Astrocyte (in vitro differentiated cells and primary cell): ENCODE results near the gene FAM13C. TPM values are rescaled to one million over a fixed set of nuclear protein-coding genes. Genes with fewer than 3 reads are reported as not detected.

ENCODE experiments used
- DNase-seq: peaks from one replicate; pipeline ENCODE4 v3.0.0-alpha.2; 2010; ENCODE audit warnings: low read depth
- FAIRE-seq: peaks from 2 replicates; lab custom pipeline; 2011; peaks lifted over from hg19 to GRCh38; lab: Jason Lieb, UNC
- H2AFZ ChIP-seq: 2 replicates; pipeline ENCODE4 v1.6.0; 2012; ENCODE audit warnings: low read depth, low read length, inconsistent platforms
- H3K27ac ChIP-seq: 2 replicates; pipeline ENCODE4 v1.5.1; 2011; ENCODE audit warnings: low read depth, low read length, inconsistent platforms
- H3K27me3 ChIP-seq: 2 replicates; pipeline ENCODE4 v1.6.0; 2011; ENCODE audit warnings: low read length, inconsistent platforms; ENCODE audit not compliant: insufficient read depth
- H3K36me3 ChIP-seq: 2 replicates; pipeline ENCODE4 v1.5.1; 2011; ENCODE audit warnings: low read length, inconsistent platforms; ENCODE audit not compliant: insufficient read depth
- H3K4me1 ChIP-seq: 2 replicates; pipeline ENCODE4 v1.5.1; 2011; ENCODE audit warnings: low read length, inconsistent platforms; ENCODE audit not compliant: insufficient read depth
- H3K4me2 ChIP-seq: 2 replicates; pipeline ENCODE4 v1.6.0; 2012; ENCODE audit warnings: low read length, inconsistent platforms
- H3K4me3 ChIP-seq: 2 replicates; pipeline ENCODE4 v1.5.1; 2011; ENCODE audit warnings: low read depth, mild to moderate bottlenecking, low read length, inconsistent platforms; ENCODE audit not compliant: insufficient read depth
- H3K79me2 ChIP-seq: 2 replicates; pipeline ENCODE4 v1.6.0; 2012; ENCODE audit warnings: mild to moderate bottlenecking, low read length, inconsistent platforms; ENCODE audit not compliant: insufficient read depth
- H3K9ac ChIP-seq: 2 replicates; pipeline ENCODE4 v1.6.0; 2012; ENCODE audit warnings: mild to moderate bottlenecking, low read length, inconsistent platforms
- H3K9me3 ChIP-seq: 2 replicates; pipeline ENCODE4 v1.5.1; 2012; ENCODE audit warnings: low read depth, mild to moderate bottlenecking, low read length, inconsistent platforms; ENCODE audit not compliant: insufficient read depth
- H4K20me1 ChIP-seq: 2 replicates; pipeline ENCODE4 v1.6.0; 2012; ENCODE audit warnings: low read length, inconsistent platforms; ENCODE audit not compliant: insufficient read depth
- H3K27ac Mint-ChIP-seq: one replicate; pipeline ENCODE4 v1.8.0; 2021; ENCODE audit warnings: mild to moderate bottlenecking, mixed read lengths; ENCODE audit not compliant: unreplicated experiment
- H3K27me3 Mint-ChIP-seq: one replicate; pipeline ENCODE4 v1.8.0; 2021; ENCODE audit warnings: low read depth, mixed read lengths; ENCODE audit not compliant: unreplicated experiment
- H3K36me3 Mint-ChIP-seq: one replicate; pipeline ENCODE4 v1.8.0; 2021; ENCODE audit warnings: low read depth, mixed read lengths; ENCODE audit not compliant: unreplicated experiment
- H3K4me1 Mint-ChIP-seq: one replicate; pipeline ENCODE4 v1.8.0; 2021; ENCODE audit warnings: low read depth, mixed read lengths; ENCODE audit not compliant: unreplicated experiment
- H3K4me3 Mint-ChIP-seq: one replicate; pipeline ENCODE4 v1.8.0; 2021; ENCODE audit warnings: mild to moderate bottlenecking, moderate library complexity, mixed read lengths; ENCODE audit not compliant: unreplicated experiment
- H3K9me3 Mint-ChIP-seq: one replicate; pipeline ENCODE4 v1.8.0; 2021; ENCODE audit warnings: mild to moderate bottlenecking, mixed read lengths; ENCODE audit not compliant: unreplicated experiment
- EZH2 ChIP-seq: IDR thresholded peaks from 2 replicates; pipeline ENCODE4 v1.6.1; 2012; ENCODE audit warnings: mild to moderate bottlenecking, low read length, inconsistent platforms; ENCODE audit not compliant: insufficient read depth
- total RNA-seq: library from RNA; stranded (reverse); gene quantifications from 2 replicates; pipeline ENCODE4 v1.2.1, GENCODE V29; 2021
- TF ChIP-seq, protein P1 (sequence below): IDR thresholded peaks from 2 replicates; pipeline ENCODE4 v1.5.1; 2011; ENCODE audit warnings: low read depth, mild to moderate bottlenecking, inconsistent platforms, low read length, moderate library complexity; ENCODE audit not compliant: insufficient read depth

FAM13C gene
- total RNA-seq, 1 donor from 2014 or later: 8.7 TPM

DNA sequence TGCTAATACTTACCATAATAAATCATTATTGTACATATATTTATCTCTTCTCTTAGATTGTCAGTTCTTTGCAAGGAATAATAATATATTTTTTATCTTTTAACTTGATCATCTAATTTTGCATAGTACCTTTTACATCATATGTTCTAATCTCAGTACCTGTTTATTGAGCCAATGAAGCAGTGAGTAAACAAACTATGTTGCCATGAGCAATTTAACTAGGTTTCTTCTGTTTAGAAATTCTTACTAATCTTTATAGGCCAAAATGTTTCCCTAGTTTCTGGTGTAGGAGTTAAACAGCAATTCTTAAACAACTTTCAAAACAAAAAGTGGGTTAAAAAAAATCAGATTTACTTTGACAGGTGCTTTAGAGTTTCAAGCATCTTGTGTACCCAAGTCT, 124.6 kb downstream of the FAM13C start:
- H3K4me3 Mint-ChIP-seq: no peak overlapping the region
- H3K27ac ChIP-seq: no peak overlapping the region
- H4K20me1 ChIP-seq: no peaks in the 10 kb centered on the region
- no peak overlapping the region for H3K9ac ChIP-seq
- FAIRE-seq: no peak
- no peaks in the 10 kb centered on the region for H3K4me1 Mint-ChIP-seq
- no peaks in the 10 kb centered on the region for H3K27me3 ChIP-seq
- H3K36me3 Mint-ChIP-seq: no peaks in the 10 kb centered on the region
- no peaks in the 10 kb centered on the region for H3K36me3 ChIP-seq
- no peaks in the 10 kb centered on the region for H3K27me3 Mint-ChIP-seq
- no peak overlapping the region for H3K4me2 ChIP-seq
- no peak for DNase-seq
- no peak for TF ChIP-seq EZH2
- TF ChIP-seq, protein P1, sequence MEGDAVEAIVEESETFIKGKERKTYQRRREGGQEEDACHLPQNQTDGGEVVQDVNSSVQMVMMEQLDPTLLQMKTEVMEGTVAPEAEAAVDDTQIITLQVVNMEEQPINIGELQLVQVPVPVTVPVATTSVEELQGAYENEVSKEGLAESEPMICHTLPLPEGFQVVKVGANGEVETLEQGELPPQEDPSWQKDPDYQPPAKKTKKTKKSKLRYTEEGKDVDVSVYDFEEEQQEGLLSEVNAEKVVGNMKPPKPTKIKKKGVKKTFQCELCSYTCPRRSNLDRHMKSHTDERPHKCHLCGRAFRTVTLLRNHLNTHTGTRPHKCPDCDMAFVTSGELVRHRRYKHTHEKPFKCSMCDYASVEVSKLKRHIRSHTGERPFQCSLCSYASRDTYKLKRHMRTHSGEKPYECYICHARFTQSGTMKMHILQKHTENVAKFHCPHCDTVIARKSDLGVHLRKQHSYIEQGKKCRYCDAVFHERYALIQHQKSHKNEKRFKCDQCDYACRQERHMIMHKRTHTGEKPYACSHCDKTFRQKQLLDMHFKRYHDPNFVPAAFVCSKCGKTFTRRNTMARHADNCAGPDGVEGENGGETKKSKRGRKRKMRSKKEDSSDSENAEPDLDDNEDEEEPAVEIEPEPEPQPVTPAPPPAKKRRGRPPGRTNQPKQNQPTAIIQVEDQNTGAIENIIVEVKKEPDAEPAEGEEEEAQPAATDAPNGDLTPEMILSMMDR: no peak
- H2AFZ ChIP-seq: no peak overlapping the region
- H3K4me3 ChIP-seq: no peak overlapping the region
- no peak overlapping the region for H3K27ac Mint-ChIP-seq
- no peaks in the 10 kb centered on the region for H3K9me3 Mint-ChIP-seq
- H3K9me3 ChIP-seq: no peaks in the 10 kb centered on the region
- no peaks in the 10 kb centered on the region for H3K79me2 ChIP-seq
- H3K4me1 ChIP-seq: no peaks in the 10 kb centered on the region

DNA sequence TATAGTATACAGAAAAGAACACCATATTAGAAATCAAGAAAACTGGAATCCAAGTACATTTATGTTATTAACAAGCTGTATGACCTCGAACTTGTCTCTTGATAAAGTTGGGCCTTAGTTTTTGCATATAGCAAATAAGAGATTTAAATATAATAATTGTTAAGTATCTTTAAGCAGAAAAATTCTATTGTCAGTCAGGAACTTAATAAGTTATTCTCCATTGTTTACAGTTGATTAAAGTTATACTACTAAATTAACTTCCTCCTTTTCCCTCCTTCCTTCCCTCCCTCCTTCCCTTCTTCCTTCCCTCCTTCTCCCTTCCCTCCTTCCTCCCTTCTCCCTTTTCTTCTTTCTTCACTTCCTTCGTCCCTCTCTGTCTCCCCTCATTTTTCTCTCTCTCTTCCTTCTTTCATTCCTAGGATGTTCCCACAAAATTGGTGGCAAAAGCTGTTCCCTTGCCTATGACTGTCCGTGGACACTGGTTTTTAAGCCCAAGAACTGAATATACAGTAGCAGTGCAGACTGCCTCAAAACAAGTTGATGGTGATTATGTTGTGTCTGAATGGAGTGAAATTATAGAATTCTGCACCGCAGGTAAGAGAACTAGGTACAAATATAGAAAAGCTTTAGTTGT, 126.2 kb downstream of the FAM13C start:
- H3K9ac ChIP-seq: no peak overlapping the region
- H3K27ac ChIP-seq: no peak overlapping the region
- H3K4me1 Mint-ChIP-seq: no peaks in the 10 kb centered on the region
- DNase-seq (no peak), FAIRE-seq (no peak)
- H3K9me3 Mint-ChIP-seq: no peaks in the 10 kb centered on the region
- TF ChIP-seq EZH2: no peak
- TF ChIP-seq, protein P1: no peak
- no peak overlapping the region for H3K27ac Mint-ChIP-seq
- H3K36me3 ChIP-seq: no peaks in the 10 kb centered on the region
- H4K20me1 ChIP-seq: no peaks in the 10 kb centered on the region
- H3K27me3 Mint-ChIP-seq: no peaks in the 10 kb centered on the region
- H3K79me2 ChIP-seq: no peaks in the 10 kb centered on the region
- no peak overlapping the region for H3K4me3 ChIP-seq
- no peak overlapping the region for H3K4me3 Mint-ChIP-seq
- H2AFZ ChIP-seq: no peak overlapping the region
- H3K27me3 ChIP-seq: no peaks in the 10 kb centered on the region
- H3K36me3 Mint-ChIP-seq: no peaks in the 10 kb centered on the region
- no peaks in the 10 kb centered on the region for H3K9me3 ChIP-seq
- no peak overlapping the region for H3K4me2 ChIP-seq
- no peaks in the 10 kb centered on the region for H3K4me1 ChIP-seq

DNA sequence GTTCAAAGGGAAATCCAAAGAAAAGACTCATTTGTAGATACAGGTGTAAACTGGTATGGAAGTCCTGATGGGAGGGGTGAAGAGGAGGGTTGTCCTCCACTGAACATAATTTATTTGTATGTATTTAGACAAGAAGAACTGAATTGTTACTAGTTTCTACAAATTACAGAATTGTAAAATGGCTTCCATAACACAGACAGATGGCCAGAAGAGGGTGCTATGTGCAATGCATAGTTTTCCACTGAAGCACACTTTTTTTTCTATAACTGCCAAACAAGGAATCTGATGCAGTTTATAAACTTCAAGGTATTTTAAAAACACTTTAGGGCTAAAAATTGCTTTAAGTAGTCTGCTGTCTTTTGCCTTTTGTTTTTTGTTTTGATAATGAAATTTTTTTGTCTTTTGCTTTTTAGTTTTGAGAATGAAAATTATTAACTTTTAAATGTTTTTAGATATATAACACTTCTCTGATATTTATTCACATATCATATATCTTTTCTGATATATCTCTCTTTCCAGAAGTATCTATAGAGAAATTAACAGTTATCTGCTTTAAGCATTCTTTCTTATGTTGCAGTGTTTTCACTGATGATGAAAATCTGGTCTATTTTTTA, 127.4 kb downstream of the FAM13C start:
- H3K27me3 Mint-ChIP-seq: no peaks in the 10 kb centered on the region
- H3K36me3 Mint-ChIP-seq: no peaks in the 10 kb centered on the region
- no peaks in the 10 kb centered on the region for H3K9me3 Mint-ChIP-seq
- Histone ChIP-seq H3K4me3 (no peak overlapping the region), H4K20me1 (no peaks in the 10 kb centered on the region), H3K79me2 (no peaks in the 10 kb centered on the region), H3K36me3 (no peaks in the 10 kb centered on the region), H3K27me3 (no peaks in the 10 kb centered on the region), H3K4me2 (no peak overlapping the region), H2AFZ (no peak overlapping the region), H3K4me1 (no peaks in the 10 kb centered on the region), H3K9ac (no peak overlapping the region), H3K9me3 (no peaks in the 10 kb centered on the region), H3K27ac (no peak overlapping the region)
- FAIRE-seq (peak; percentile 81), DNase-seq (peak; percentile 42)
- no peak overlapping the region for H3K4me3 Mint-ChIP-seq
- TF ChIP-seq EZH2: no peak
- TF ChIP-seq, protein P1: peak; percentile 73
- H3K27ac Mint-ChIP-seq: no peak overlapping the region
- no peaks in the 10 kb centered on the region for H3K4me1 Mint-ChIP-seq
